DND-41 (cell line): ENCODE measurements around the gene DCAF8.
A peak's percentile ranks its signal among the peaks of the same experiment; 100 is the strongest.

ENCODE experiments used
- ATAC-seq: fragments of 200-7000 bp; cut with Tn5 transposase; 3 replicates; pipeline ENCODE4 v1.9.1; 2021; ENCODE audit warnings: low read depth; ENCODE audit not compliant: insufficient read depth
- DNase-seq: peaks from one replicate; pipeline ENCODE4 v3.0.0-alpha.2; 2020
- H2AFZ ChIP-seq: 2 replicates; pipeline ENCODE4 v1.6.0; 2012; ENCODE audit warnings: low read depth, low read length
- H3K27ac ChIP-seq: 2 replicates; pipeline ENCODE4 v1.5.1; 2012; ENCODE audit warnings: low read length, inconsistent platforms
- H3K27me3 ChIP-seq: fragments of 200-600 bp; sonication (generic); 2 replicates; pipeline ENCODE4 v1.6.0; 2012; ENCODE audit warnings: low read length, mild to moderate bottlenecking, inconsistent platforms; ENCODE audit not compliant: insufficient read depth, poor library complexity
- H3K36me3 ChIP-seq: 2 replicates; pipeline ENCODE4 v1.5.1; 2012; ENCODE audit warnings: low read length, inconsistent platforms; ENCODE audit not compliant: insufficient read depth
- H3K4me1 ChIP-seq: 2 replicates; pipeline ENCODE4 v1.5.1; 2012; ENCODE audit warnings: mild to moderate bottlenecking, low read length; ENCODE audit not compliant: insufficient read depth
- H3K4me2 ChIP-seq: 2 replicates; pipeline ENCODE4 v1.6.0; 2012; ENCODE audit warnings: mild to moderate bottlenecking, moderate library complexity, low read length, inconsistent platforms; ENCODE audit not compliant: insufficient read depth
- H3K4me3 ChIP-seq, 2 experiments: fragments of 200-600 bp in 1 of 2; shearing (Covaris generic) in 1 of 2; 2 replicates each; pipeline ENCODE4 v1.5.1; 2012 to 2016; ENCODE audit warnings: inconsistent platforms in 2 of 2, low read length in 2 of 2, mild to moderate bottlenecking in 2 of 2, low read depth in 1 of 2, moderate library complexity in 1 of 2
- H3K79me2 ChIP-seq: 2 replicates; pipeline ENCODE4 v1.6.0; 2012; ENCODE audit warnings: low read length, inconsistent platforms; ENCODE audit not compliant: insufficient read depth
- H3K9ac ChIP-seq: 2 replicates; pipeline ENCODE4 v1.6.0; 2012; ENCODE audit warnings: low read depth, mild to moderate bottlenecking, inconsistent platforms, low read length, moderate library complexity
- H3K9me3 ChIP-seq: 2 replicates; pipeline ENCODE4 v1.5.1; 2012; ENCODE audit warnings: low read length, moderate library complexity, mild to moderate bottlenecking, inconsistent platforms; ENCODE audit not compliant: insufficient read depth, severe bottlenecking
- H4K20me1 ChIP-seq: 2 replicates; pipeline ENCODE4 v1.6.0; 2012; ENCODE audit warnings: low read length; ENCODE audit not compliant: insufficient read depth
- EZH2 ChIP-seq: IDR thresholded peaks from 3 replicates; pipeline ENCODE4 v1.6.1; 2012; ENCODE audit warnings: borderline replicate concordance, low read depth, mild to moderate bottlenecking, moderate library complexity, low read length, inconsistent platforms; ENCODE audit not compliant: severe bottlenecking
- TF ChIP-seq, protein P1 (sequence below): IDR thresholded peaks from 2 replicates; pipeline ENCODE4 v1.5.1; 2012; ENCODE audit warnings: borderline replicate concordance, low read length, moderate library complexity, mild to moderate bottlenecking; ENCODE audit not compliant: poor library complexity, severe bottlenecking; ENCODE audit errors: extremely low read depth

Gene DCAF8

DNA sequence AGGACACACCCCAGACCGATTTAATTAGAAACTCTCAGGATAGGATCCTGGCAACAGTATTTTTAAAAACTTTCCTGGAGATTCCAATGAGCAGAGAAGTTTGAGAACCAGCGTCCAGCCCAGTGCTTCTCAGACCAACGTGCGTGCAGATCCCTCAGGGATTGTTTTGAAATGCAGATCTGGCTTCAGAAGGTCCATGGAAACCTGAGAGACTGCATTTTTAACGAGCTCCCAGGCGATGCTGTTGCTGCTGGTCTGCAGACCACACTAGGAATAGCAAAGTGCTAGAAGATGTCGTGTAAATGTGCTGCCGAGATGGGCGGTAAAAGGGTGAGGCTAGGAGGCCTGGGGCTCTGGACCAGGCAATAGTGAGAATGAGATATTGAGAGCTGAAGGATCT lies 90.4 kb downstream of the DCAF8 start:
- ATAC-seq (no peak), DNase-seq (no peak)
- no peaks in the 10 kb centered on the region for H3K9me3 ChIP-seq
- H4K20me1 ChIP-seq = no peaks in the 10 kb centered on the region
- H3K4me2 ChIP-seq = no peak overlapping the region
- H3K4me3 ChIP-seq = no peak overlapping the region
- H3K36me3 ChIP-seq = no peaks in the 10 kb centered on the region
- no peak overlapping the region for H3K27ac ChIP-seq
- no peaks in the 10 kb centered on the region for H3K4me1 ChIP-seq
- H3K79me2 ChIP-seq = no peaks in the 10 kb centered on the region
- no peak overlapping the region for H2AFZ ChIP-seq
- no peak overlapping the region for H3K9ac ChIP-seq
- no peak for TF ChIP-seq EZH2
- TF ChIP-seq, protein P1, sequence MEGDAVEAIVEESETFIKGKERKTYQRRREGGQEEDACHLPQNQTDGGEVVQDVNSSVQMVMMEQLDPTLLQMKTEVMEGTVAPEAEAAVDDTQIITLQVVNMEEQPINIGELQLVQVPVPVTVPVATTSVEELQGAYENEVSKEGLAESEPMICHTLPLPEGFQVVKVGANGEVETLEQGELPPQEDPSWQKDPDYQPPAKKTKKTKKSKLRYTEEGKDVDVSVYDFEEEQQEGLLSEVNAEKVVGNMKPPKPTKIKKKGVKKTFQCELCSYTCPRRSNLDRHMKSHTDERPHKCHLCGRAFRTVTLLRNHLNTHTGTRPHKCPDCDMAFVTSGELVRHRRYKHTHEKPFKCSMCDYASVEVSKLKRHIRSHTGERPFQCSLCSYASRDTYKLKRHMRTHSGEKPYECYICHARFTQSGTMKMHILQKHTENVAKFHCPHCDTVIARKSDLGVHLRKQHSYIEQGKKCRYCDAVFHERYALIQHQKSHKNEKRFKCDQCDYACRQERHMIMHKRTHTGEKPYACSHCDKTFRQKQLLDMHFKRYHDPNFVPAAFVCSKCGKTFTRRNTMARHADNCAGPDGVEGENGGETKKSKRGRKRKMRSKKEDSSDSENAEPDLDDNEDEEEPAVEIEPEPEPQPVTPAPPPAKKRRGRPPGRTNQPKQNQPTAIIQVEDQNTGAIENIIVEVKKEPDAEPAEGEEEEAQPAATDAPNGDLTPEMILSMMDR = no peak
- H3K27me3 ChIP-seq = peaks cover 42% of the 10 kb centered on the region

DNA sequence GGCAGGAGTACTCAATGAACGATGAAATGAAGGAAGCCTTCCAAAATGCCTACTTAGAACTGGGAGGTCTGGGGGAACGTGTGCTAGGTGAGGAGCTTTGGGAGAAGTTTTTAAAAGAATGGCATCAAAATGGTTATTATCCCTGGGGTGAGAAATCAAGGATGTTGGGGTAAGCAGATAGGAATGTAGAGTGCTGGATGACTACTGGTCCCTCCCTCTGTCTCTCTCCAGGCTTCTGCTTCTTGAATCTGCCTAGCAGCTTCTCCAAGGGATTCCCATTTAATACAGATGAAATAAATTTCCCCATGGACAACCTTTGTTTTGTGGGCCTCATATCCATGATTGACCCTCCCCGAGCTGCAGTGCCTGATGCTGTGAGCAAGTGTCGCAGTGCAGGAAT lies 91.0 kb downstream of the DCAF8 start:
- Histone ChIP-seq H3K79me2 (no peaks in the 10 kb centered on the region), H3K4me2 (no peak overlapping the region), H2AFZ (no peak overlapping the region), H3K4me3 (no peak overlapping the region), H3K4me1 (no peaks in the 10 kb centered on the region), H3K36me3 (no peaks in the 10 kb centered on the region), H3K27ac (no peak overlapping the region), H4K20me1 (no peaks in the 10 kb centered on the region), H3K27me3 (peaks cover 44% of the 10 kb centered on the region), H3K9ac (no peak overlapping the region), H3K9me3 (no peaks in the 10 kb centered on the region)
- DNase-seq = no peak
- ATAC-seq = no peak
- TF ChIP-seq EZH2 = no peak
- TF ChIP-seq, protein P1 = no peak

DNA sequence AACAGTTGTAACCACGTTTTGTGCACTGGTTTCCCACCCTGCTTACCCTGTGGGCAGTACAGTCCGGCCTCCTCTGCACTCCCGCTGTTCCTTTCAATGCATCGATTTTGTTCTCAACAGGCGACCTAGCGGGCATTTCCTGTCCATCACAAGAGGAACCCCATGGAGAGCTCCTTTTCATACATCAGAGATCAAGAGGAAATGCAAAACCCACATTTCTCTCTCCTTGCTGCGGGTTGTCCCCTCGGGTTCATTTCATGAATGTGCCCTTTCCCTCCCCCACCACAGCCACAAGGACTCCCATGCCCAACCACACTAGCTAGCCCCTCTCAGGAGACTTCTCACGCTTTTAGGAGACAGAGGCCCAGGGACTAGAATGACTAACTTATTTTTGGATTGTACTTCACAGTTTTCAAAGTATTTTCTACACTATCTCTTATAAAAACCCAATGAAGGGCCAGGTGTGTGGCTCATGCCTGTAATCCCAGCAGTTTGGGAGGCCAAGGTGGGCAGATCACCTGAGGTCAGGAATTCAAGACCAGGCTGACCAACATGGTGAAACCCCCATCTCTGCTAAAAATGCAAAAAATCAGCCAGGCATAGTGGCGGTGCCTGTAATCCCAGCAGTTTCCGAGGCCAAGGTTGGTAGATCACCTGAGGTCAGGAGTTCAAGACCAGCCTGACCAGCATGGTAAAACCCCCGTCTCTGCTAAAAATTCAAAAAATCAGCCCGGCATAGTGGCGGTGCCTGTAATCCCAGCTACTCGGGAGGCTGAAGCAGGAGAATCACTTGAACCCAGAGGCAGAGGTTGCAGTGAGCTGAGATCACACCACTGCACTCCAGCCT lies 92.6 kb downstream of the DCAF8 start:
- Histone ChIP-seq H3K4me3 (no peak overlapping the region), H3K4me2 (no peak overlapping the region)
- TF ChIP-seq, protein P1 = no peak
- no peak for TF ChIP-seq EZH2

More for the DNA sequence above, 92.6 kb downstream of the DCAF8 start:
- Histone ChIP-seq H3K4me1 (no peaks in the 10 kb centered on the region), H2AFZ (no peak overlapping the region), H3K27me3 (peaks cover 30% of the 10 kb centered on the region), H3K27ac (no peak overlapping the region), H3K9me3 (no peaks in the 10 kb centered on the region), H4K20me1 (no peaks in the 10 kb centered on the region), H3K9ac (no peak overlapping the region), H3K79me2 (no peaks in the 10 kb centered on the region), H3K36me3 (no peaks in the 10 kb centered on the region)
- 0 out of 3 replicates have a peak, but pooled peaks have one; percentile 19 for ATAC-seq
- DNase-seq = peak; percentile 18
